HepG2 (cell line): Measurements from ENCODE around the gene RALY. TPM values are rescaled to one million over a fixed set of nuclear protein-coding genes. Genes with fewer than 3 reads are reported as not detected.

Experiments used
- CBFB ChIP-seq: sonication (generic); formaldehyde crosslinking; IDR thresholded peaks from 2 replicates; pipeline ENCODE4 v1.4.0; 2020; ENCODE audit warnings: missing genetic modification reagents
- CREM ChIP-seq, 2 experiments: sonication (generic) in 1 of 2; formaldehyde crosslinking in 1 of 2; IDR thresholded peaks; 2 replicates each; pipeline versions ENCODE4 v1.4.0 to v1.6.1; 2016 to 2020; ENCODE audit warnings: antibody characterized with exemption in 1 of 2, mild to moderate bottlenecking in 1 of 2, missing genetic modification reagents in 1 of 2
- ETV5 ChIP-seq: IDR thresholded peaks from 2 replicates; pipeline ENCODE4 v1.6.1; 2018; ENCODE audit warnings: missing biosample characterization, missing genetic modification reagents, inconsistent platforms, borderline replicate concordance
- FOXA3 ChIP-seq: IDR thresholded peaks from 2 replicates; pipeline ENCODE4 v1.6.1; 2016; ENCODE audit warnings: missing genetic modification reagents, missing compliant biosample characterization
- IRX3 ChIP-seq: sonication (generic); formaldehyde crosslinking; IDR thresholded peaks from 2 replicates; pipeline ENCODE4 v1.8.1; 2023; ENCODE audit warnings: mild to moderate bottlenecking, low read depth, missing genetic modification reagents, borderline replicate concordance
- MEIS2 ChIP-seq: sonication (generic); formaldehyde crosslinking; IDR thresholded peaks from 2 replicates; pipeline ENCODE4 v1.9.0; 2021; ENCODE audit warnings: mild to moderate bottlenecking, missing genetic modification reagents
- NAIF1 ChIP-seq: sonication (generic); formaldehyde crosslinking; IDR thresholded peaks from 2 replicates; pipeline ENCODE4 v1.5.0; 2020; ENCODE audit warnings: mild to moderate bottlenecking, missing genetic modification reagents, borderline replicate concordance
- NFKBIZ ChIP-seq: IDR thresholded peaks from 2 replicates; pipeline ENCODE4 v1.6.1; 2018; ENCODE audit warnings: missing genetic modification reagents, missing compliant biosample characterization
- NR2C2 ChIP-seq: sonication (generic); formaldehyde crosslinking; IDR thresholded peaks from 2 replicates; pipeline ENCODE4 v1.4.0; 2020; ENCODE audit warnings: missing genetic modification reagents, mild to moderate bottlenecking, moderate library complexity, borderline replicate concordance
- RXRB ChIP-seq: IDR thresholded peaks from 2 replicates; pipeline ENCODE4 v1.6.1; 2016; ENCODE audit warnings: borderline replicate concordance, missing genetic modification reagents, missing compliant biosample characterization
- SMARCE1 ChIP-seq: fragments of 450-650 bp; IDR thresholded peaks from 2 replicates; pipeline ENCODE4 v1.6.1; 2017; ENCODE audit warnings: borderline replicate concordance
- SRY ChIP-seq: sonication (generic); formaldehyde crosslinking; IDR thresholded peaks from 2 replicates; pipeline ENCODE4 v1.8.0; 2022; ENCODE audit warnings: mild to moderate bottlenecking, missing genetic modification reagents
- YY1 ChIP-seq: IDR thresholded peaks from 2 replicates; pipeline ENCODE4 v1.6.1; 2011; ENCODE audit warnings: low read length, low read depth, moderate library complexity, mild to moderate bottlenecking; ENCODE audit not compliant: insufficient read depth, insufficient replicate concordance
- ZNF142 ChIP-seq: sonication (generic); formaldehyde crosslinking; IDR thresholded peaks from 2 replicates; pipeline ENCODE4 v1.4.0; 2020; ENCODE audit warnings: missing genetic modification reagents
- ZNF275 ChIP-seq: sonication (generic); formaldehyde crosslinking; IDR thresholded peaks from 2 replicates; pipeline ENCODE4 v1.8.0; 2022; ENCODE audit warnings: missing genetic modification reagents, mild to moderate bottlenecking, inconsistent platforms, borderline replicate concordance
- ZNF503 ChIP-seq: sonication (generic); formaldehyde crosslinking; IDR thresholded peaks from 2 replicates; pipeline ENCODE4 v1.4.0; 2020; ENCODE audit warnings: missing genetic modification reagents
- ZNF614 ChIP-seq: IDR thresholded peaks from 2 replicates; pipeline ENCODE4 v1.6.1; 2018; ENCODE audit warnings: missing biosample characterization, missing genetic modification reagents, inconsistent platforms, borderline replicate concordance
- ZNF891 ChIP-seq: sonication (generic); formaldehyde crosslinking; IDR thresholded peaks from 2 replicates; pipeline ENCODE4 v1.5.0; 2020; ENCODE audit warnings: mild to moderate bottlenecking, missing genetic modification reagents
- ZSCAN31 ChIP-seq: sonication (generic); formaldehyde crosslinking; IDR thresholded peaks from 2 replicates; pipeline ENCODE4 v1.5.0; 2020; ENCODE audit warnings: low read depth, mild to moderate bottlenecking, missing genetic modification reagents
- polyA plus RNA-seq, 8 experiments: library from polyadenylated mRNA; depleted of rRNA in 3 of 8; stranded (reverse) in 7 of 8; unstranded in 1 of 8; fragments of >200 nt; fragmentation: Illumina TruSeq in 4 of 8; extraction: Trizol in 4 of 8; gene quantifications; 2 replicates each; pipeline versions ENCODE4 v1.2.1 to v1.2.3, GENCODE V29; 2011 to 2016; ENCODE audit warnings: low read depth in 4 of 8, missing spikeins in 1 of 8, mixed read lengths in 1 of 8; ENCODE audit not compliant: insufficient read depth in 1 of 8
- total RNA-seq, 5 experiments: library from RNA; depleted of rRNA; stranded (reverse); fragments of >200 nt; fragmentation: Illumina TruSeq; extraction: Trizol; gene quantifications; 2 replicates each; pipeline ENCODE4 v1.2.3, GENCODE V29; 2016; ENCODE audit warnings: low read depth in 1 of 5
- TF ChIP-seq, protein P1 (sequence below): IDR thresholded peaks from 2 replicates; pipeline ENCODE4 v1.6.1; 2016; ENCODE audit warnings: missing genetic modification reagents, missing compliant biosample characterization

The RALY gene
- total and polyA plus RNA-seq, 2 of the 13 experiments (the other 11 are each of a cell fraction or from before 2014, with no cell fraction given) = 178 to 186 TPM

DNA sequence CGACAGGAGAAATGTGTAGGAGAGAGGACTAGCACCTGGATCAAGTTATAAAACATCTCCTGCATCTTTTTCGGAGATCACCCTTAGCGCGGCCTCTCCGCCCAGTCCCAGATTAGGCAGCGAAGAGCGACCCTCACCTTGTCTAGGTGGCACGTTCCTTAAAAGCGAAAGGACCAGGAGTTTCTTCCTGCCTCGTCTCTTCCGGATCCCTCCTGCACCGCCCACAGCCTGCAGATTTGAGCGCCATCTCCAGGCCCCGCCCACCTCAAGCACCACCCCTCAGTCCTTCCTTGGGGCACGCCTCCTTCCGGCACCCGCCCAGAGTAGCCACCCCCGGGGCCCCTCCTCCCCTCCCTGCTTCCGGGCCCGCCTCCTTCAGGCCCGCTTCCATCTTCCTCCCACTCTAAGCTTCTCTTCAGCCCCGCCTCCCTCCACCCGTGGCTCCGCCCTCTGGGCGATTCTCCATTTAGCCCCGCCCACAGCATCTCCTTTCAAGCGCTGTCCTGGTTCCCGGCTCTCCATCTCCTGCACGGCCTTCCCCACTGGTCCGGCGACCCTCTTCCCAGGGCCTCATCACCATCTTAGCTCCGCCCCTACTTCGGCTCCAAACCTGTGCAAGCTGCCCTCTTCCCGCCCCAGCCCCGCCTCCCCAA, 662 bp upstream of the RALY start (continued):
- TF ChIP-seq ZNF275 = peak; percentile 91; the same call in 1 of the 2 replicates
- TF ChIP-seq IRX3 = 0 out of 2 replicates have a peak, but pooled peaks have one; percentile 69
- no peak; the same call in none of the 2 replicates for TF ChIP-seq CBFB (CRISPR knock-in tag)
- peak; percentile 85 for TF ChIP-seq YY1
- TF ChIP-seq ZSCAN31 (CRISPR knock-in tag) = 0 out of 2 replicates have a peak, but pooled peaks have one; percentile 2
- TF ChIP-seq NAIF1 = no peak
- TF ChIP-seq NR2C2 (CRISPR knock-in tag) = 0 out of 2 replicates have a peak, but pooled peaks have one; percentile 19
- TF ChIP-seq ETV5 (CRISPR knock-in tag) = peak; percentile 98
- no peak for TF ChIP-seq FOXA3
- no peak for TF ChIP-seq SMARCE1
- no peak; the same call in 1 of the 2 replicates for TF ChIP-seq ZNF891 (CRISPR knock-in tag)
- TF ChIP-seq ZNF503 = no peak
- peak; percentile 65; the same call in 1 of the 2 replicates for TF ChIP-seq SRY (CRISPR knock-in tag)
- TF ChIP-seq NFKBIZ (CRISPR knock-in tag) = peak; percentile 66; the same call in 1 of the 2 replicates
- peak; percentile 70 for TF ChIP-seq CREM (IDR thresholded peaks at IDR 0.05)
- TF ChIP-seq CREM (CRISPR knock-in tag; IDR thresholded peaks at IDR 0.05) = no peak
- TF ChIP-seq MEIS2 = peak; percentile 58; the same call in 1 of the 2 replicates
- TF ChIP-seq, protein P1, sequence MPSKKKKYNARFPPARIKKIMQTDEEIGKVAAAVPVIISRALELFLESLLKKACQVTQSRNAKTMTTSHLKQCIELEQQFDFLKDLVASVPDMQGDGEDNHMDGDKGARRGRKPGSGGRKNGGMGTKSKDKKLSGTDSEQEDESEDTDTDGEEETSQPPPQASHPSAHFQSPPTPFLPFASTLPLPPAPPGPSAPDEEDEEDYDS (CRISPR knock-in tag) = peak; percentile 100
- TF ChIP-seq ZNF614 (CRISPR knock-in tag) = peak; percentile 60; the same call in 1 of the 2 replicates
- peak; percentile 78; the same call in 1 of the 2 replicates for TF ChIP-seq ZNF142 (CRISPR knock-in tag)
- TF ChIP-seq RXRB = peak; percentile 42; the same call in 1 of the 2 replicates
